H1 (cell line): ENCODE measurements around the gene MLLT11. TPM values are rescaled to one million over a fixed set of nuclear protein-coding genes. Genes with fewer than 3 reads are reported as not detected.

ENCODE experiments used
- CBX8 ChIP-seq: fragments of 300-800, 300-1000 bp; sonication (generic); IDR thresholded peaks from 2 replicates; pipeline ENCODE4 v1.7.1; 2016; ENCODE audit warnings: low read depth, low read length, borderline replicate concordance
- CHD2 ChIP-seq: IDR thresholded peaks from 2 replicates; pipeline ENCODE4 v1.6.1; 2012; ENCODE audit warnings: low read length, improper control_type of control experiment
- EGR1 ChIP-seq: IDR thresholded peaks from 2 replicates; pipeline ENCODE4 v1.6.1; 2011; ENCODE audit warnings: low read depth, low read length, borderline replicate concordance
- FOSL1 ChIP-seq: IDR thresholded peaks from 2 replicates; pipeline ENCODE4 v1.6.1; 2011; ENCODE audit warnings: mild to moderate bottlenecking, low read depth, low read length, moderate library complexity; ENCODE audit not compliant: insufficient read depth
- GTF2F1 ChIP-seq: IDR thresholded peaks from 2 replicates; pipeline ENCODE4 v1.6.1; 2012; ENCODE audit warnings: low read depth, low read length, improper control_type of control experiment, borderline replicate concordance
- JUN ChIP-seq: IDR thresholded peaks from 2 replicates; pipeline ENCODE4 v1.6.1; 2011; ENCODE audit warnings: low read depth, mild to moderate bottlenecking, improper control_type of control experiment, low read length
- JUND ChIP-seq: IDR thresholded peaks from 2 replicates; pipeline ENCODE4 v1.6.1; 2011; ENCODE audit warnings: mild to moderate bottlenecking, improper control_type of control experiment, low read length
- RAD21 ChIP-seq, 2 experiments: IDR thresholded peaks in 1 of 2; conservative IDR thresholded peaks in 1 of 2; 2 replicates each; pipeline ENCODE4 v1.6.1; 2011; ENCODE audit warnings: low read depth in 2 of 2, low read length in 2 of 2, improper control_type of control experiment in 1 of 2, inconsistent platforms in 1 of 2, mild to moderate bottlenecking in 1 of 2, moderate library complexity in 1 of 2
- TBP ChIP-seq: IDR thresholded peaks from 2 replicates; pipeline ENCODE4 v1.6.1; 2011; ENCODE audit warnings: low read depth, low read length, improper control_type of control experiment
- YY1 ChIP-seq: IDR thresholded peaks from 2 replicates; pipeline ENCODE4 v1.6.1; 2011; ENCODE audit warnings: low read depth, mild to moderate bottlenecking, low read length
- polyA plus RNA-seq, 7 experiments: library from polyadenylated mRNA; depleted of rRNA in 3 of 7; stranded (reverse) in 5 of 7; unstranded in 2 of 7; fragments of >200 nt in 5 of 7; fragments of 200-250 nt in 2 of 7; gene quantifications; 1 replicate in 5 of 7; 2 replicates in 1 of 7; 4 replicates in 1 of 7; pipeline versions ENCODE4 v1.2.1 to v1.2.3, GENCODE V29; 2011 to 2013; ENCODE audit warnings: missing spikeins in 2 of 7, mixed read lengths in 2 of 7
- total RNA-seq: library from RNA; stranded (reverse); fragmentation: NEBNext Ultra II Directional; extraction: Animal tissue kit (Norgen Biotek cat#: 25700); gene quantifications from 2 replicates; pipeline ENCODE4 v1.2.1, GENCODE V29; 2021

Gene MLLT11
- total and polyA plus RNA-seq, 2 of the 8 experiments (the other 6 are each of a cell fraction or from before 2014, with no cell fraction given): 13.7 to 18.1 TPM

- TF ChIP-seq RAD21 (IDR thresholded peaks at IDR 0.05 in 1 of 2, conservative IDR thresholded peaks at IDR 0.05 in 1 of 2; ENCODE audit: low read depth in 2 of 2, low read length in 2 of 2) (peak; percentile 87 to 93), TBP (no peak), CHD2 (no peak), FOSL1 (no peak), JUND (no peak; the same call in 1 of the 2 replicates), EGR1 (no peak), JUN (no peak), YY1 (peak; percentile 74; the same call in 1 of the 2 replicates), GTF2F1 (no peak), CBX8 (no peak)
Observed at GRCh38 chr1:151024540-151025146, 35.6 kb upstream of the MLLT11 start (continued).
